ENCODE measurements around the gene ASB1. TPM values are rescaled to one million over a fixed set of nuclear protein-coding genes. Genes with fewer than 3 reads are reported as not detected.

The ASB1 gene
- total and polyA plus RNA-seq, 2 of the 13 experiments (the other 11 are each of a cell fraction or from before 2014, with no cell fraction given), result 48.6 to 49.2 TPM

DNA sequence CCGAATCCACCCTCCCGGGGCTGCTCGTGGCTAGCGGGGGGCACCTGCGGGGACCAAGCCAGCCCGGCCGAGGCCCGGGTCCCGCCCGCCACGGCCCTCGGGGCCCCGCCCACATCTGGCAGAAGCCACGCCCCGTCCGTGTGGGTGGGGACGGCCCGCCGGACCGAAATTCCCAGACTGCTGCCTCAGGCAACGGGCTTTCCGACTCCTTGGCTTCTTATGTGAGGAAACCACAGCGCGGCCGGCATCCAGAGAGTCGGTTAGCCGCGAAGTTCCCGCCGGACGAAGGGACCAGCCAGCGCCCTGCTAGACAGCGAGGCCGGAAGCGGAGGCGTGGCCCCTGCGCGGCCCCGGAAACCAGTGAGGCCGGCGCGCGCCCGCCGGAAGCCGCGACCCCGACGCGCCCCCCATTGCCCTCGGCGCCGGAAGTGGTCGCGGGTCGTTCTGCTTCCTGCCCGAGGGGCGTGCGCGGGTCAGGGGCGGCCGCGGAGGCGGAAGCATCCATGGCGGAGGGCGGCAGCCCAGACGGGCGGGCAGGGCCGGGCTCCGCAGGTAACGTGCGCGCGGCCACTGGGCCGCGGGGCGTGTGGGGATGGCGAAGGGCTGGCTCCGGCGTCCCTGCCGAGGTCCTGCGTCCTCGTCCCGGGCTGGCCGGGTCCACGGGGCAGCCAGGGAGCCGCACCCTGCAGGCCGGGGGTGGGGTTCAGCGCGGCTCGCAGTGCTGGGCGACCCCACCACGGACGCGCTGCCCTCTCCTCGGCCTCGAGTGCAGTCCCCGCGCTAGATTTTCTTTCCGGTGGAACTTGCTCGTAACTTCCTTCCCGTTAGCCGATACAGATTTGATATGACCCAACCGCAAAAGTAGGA lies at the start of gene ASB1 (continued):
- TF ChIP-seq NR2F6 (IDR thresholded peaks at IDR 0.05) (no peak), NR2F6 (CRISPR knock-in tag; IDR thresholded peaks at IDR 0.05) (peak; percentile 58; the same call in 1 of the 2 replicates), KDM5B (CRISPR knock-in tag; IDR thresholded peaks at IDR 0.05; ENCODE audit: borderline replicate concordance) (peak; percentile 93), ZC3H13 (CRISPR knock-in tag; IDR thresholded peaks at IDR 0.05) (peak; percentile 34; the same call in 1 of the 2 replicates), SAP130 (CRISPR knock-in tag; IDR thresholded peaks at IDR 0.05; ENCODE audit: low read depth) (peak; percentile 89), FOXA1 (IDR thresholded peaks at IDR 0.05) (no peak), FOXA1 (CRISPR knock-in tag; IDR thresholded peaks at IDR 0.05) (0 out of 2 replicates have a peak, but pooled peaks have one; percentile 8), TARDBP (CRISPR knock-in tag; IDR thresholded peaks at IDR 0.05) (peak; percentile 48), RXRB (CRISPR knock-in tag; IDR thresholded peaks at IDR 0.05; ENCODE audit: borderline replicate concordance) (peak; percentile 57; the same call in 1 of the 2 replicates), CCAR2 (optimal IDR thresholded peaks at IDR 0.05; ENCODE audit: low read depth, low read length) (no peak), KAT8 (CRISPR knock-in tag; IDR thresholded peaks at IDR 0.05) (peak; percentile 88), MED13 (CRISPR knock-in tag; IDR thresholded peaks at IDR 0.05) (peak; percentile 2; the same call in 1 of the 2 replicates), HCFC1 (IDR thresholded peaks at IDR 0.05; ENCODE audit: low read depth, low read length) (peak; percentile 29; the same call in 1 of the 2 replicates), ZNF615 (CRISPR knock-in tag; IDR thresholded peaks at IDR 0.05; ENCODE audit: borderline replicate concordance) (no peak), SNAPC2 (CRISPR knock-in tag; IDR thresholded peaks at IDR 0.05) (0 out of 2 replicates have a peak, but pooled peaks have one; percentile 11), ZNF629 (CRISPR knock-in tag; conservative IDR thresholded peaks at IDR 0.05) (0 out of 2 replicates have a peak, but pooled peaks have one; percentile 4), ZSCAN22 (CRISPR knock-in tag; IDR thresholded peaks at IDR 0.05) (peak; percentile 67; the same call in 1 of the 2 replicates), BRD4 (CRISPR knock-in tag; IDR thresholded peaks at IDR 0.05) (peak; percentile 63; the same call in 1 of the 2 replicates), ZNF883 (CRISPR knock-in tag; IDR thresholded peaks at IDR 0.05; ENCODE audit: not compliant biosample characterization) (peak; percentile 80), ETV6 (CRISPR knock-in tag; conservative IDR thresholded peaks at IDR 0.05) (peak; percentile 71), HDAC1 (CRISPR knock-in tag; IDR thresholded peaks at IDR 0.05) (peak; percentile 81), SOX5 (CRISPR knock-in tag; IDR thresholded peaks at IDR 0.05; ENCODE audit: borderline replicate concordance) (peak; percentile 44; the same call in 1 of the 2 replicates), BORCS8-MEF2B (CRISPR knock-in tag; IDR thresholded peaks at IDR 0.05) (peak; percentile 53; the same call in 1 of the 2 replicates), JUN (CRISPR knock-in tag; IDR thresholded peaks at IDR 0.05) (no peak), ZNF790 (CRISPR knock-in tag; IDR thresholded peaks at IDR 0.05; ENCODE audit: borderline replicate concordance) (no peak; the same call in 1 of the 2 replicates)
- TF ChIP-seq, protein P1, sequence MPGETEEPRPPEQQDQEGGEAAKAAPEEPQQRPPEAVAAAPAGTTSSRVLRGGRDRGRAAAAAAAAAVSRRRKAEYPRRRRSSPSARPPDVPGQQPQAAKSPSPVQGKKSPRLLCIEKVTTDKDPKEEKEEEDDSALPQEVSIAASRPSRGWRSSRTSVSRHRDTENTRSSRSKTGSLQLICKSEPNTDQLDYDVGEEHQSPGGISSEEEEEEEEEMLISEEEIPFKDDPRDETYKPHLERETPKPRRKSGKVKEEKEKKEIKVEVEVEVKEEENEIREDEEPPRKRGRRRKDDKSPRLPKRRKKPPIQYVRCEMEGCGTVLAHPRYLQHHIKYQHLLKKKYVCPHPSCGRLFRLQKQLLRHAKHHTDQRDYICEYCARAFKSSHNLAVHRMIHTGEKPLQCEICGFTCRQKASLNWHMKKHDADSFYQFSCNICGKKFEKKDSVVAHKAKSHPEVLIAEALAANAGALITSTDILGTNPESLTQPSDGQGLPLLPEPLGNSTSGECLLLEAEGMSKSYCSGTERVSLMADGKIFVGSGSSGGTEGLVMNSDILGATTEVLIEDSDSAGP (CRISPR knock-in tag; IDR thresholded peaks at IDR 0.05; ENCODE audit: borderline replicate concordance), result peak; percentile 68
- TF ChIP-seq, protein P2, sequence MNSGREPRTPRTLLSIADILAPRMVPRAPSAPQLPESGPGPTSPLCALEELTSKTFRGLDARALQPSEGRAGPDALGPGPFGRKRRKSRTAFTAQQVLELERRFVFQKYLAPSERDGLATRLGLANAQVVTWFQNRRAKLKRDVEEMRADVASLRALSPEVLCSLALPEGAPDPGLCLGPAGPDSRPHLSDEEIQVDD (CRISPR knock-in tag; IDR thresholded peaks at IDR 0.05; ENCODE audit: borderline replicate concordance), result peak; percentile 84; the same call in 1 of the 2 replicates
- TF ChIP-seq, protein P3, sequence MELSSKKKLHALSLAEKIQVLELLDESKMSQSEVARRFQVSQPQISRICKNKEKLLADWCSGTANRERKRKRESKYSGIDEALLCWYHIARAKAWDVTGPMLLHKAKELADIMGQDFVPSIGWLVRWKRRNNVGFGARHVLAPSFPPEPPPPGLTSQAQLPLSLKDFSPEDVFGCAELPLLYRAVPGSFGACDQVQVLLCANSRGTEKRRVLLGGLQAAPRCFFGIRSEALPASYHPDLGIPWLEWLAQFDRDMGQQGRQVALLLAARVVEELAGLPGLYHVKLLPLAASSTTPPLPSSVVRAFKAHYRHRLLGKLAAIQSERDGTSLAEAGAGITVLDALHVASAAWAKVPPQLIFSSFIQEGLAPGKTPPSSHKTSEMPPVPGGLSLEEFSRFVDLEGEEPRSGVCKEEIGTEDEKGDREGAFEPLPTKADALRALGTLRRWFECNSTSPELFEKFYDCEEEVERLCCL (CRISPR knock-in tag; IDR thresholded peaks at IDR 0.05; ENCODE audit: borderline replicate concordance), result 0 out of 2 replicates have a peak, but pooled peaks have one; percentile 49
- TF ChIP-seq, protein P4, sequence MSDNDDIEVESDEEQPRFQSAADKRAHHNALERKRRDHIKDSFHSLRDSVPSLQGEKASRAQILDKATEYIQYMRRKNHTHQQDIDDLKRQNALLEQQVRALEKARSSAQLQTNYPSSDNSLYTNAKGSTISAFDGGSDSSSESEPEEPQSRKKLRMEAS (IDR thresholded peaks at IDR 0.05), result peak; percentile 82

Data from HepG2 (cell line).